BJ (cell line): ENCODE data around the gene GALNT12. TPM values are rescaled to one million over a fixed set of nuclear protein-coding genes. Genes with fewer than 3 reads are reported as not detected.
A peak's percentile ranks its signal among the peaks of the same experiment; 100 is the strongest.

Source experiments
- CTCF ChIA-PET: fragments of 350-600 bp; formaldehyde crosslinking; extraction: SDS; loops from one replicate; lab custom pipeline; 2021; ENCODE audit warnings: antibody characterized with exemption, inconsistent platforms; lab: Yijun Ruan, JAX
- POLR2A ChIA-PET: fragments of 300-600 bp; sonication (Branson Sonifier 250); formaldehyde crosslinking; extraction: SDS; loops from one replicate; lab custom pipeline; 2021; ENCODE audit warnings: antibody characterized with exemption; lab: Charles Lee
- DNase-seq: peaks from one replicate; pipeline ENCODE4 v3.0.0-alpha.2; 2011; ENCODE audit warnings: low read depth
- H3K27me3 ChIP-seq: 2 replicates; pipeline ENCODE4 v1.6.0; 2011; ENCODE audit warnings: low read length; ENCODE audit not compliant: control insufficient read depth, insufficient read depth
- H3K36me3 ChIP-seq: 2 replicates; pipeline ENCODE4 v1.5.1; 2011; ENCODE audit warnings: low read length; ENCODE audit not compliant: control insufficient read depth, insufficient read depth
- H3K4me3 ChIP-seq: 2 replicates; pipeline ENCODE4 v1.5.1; 2011; ENCODE audit warnings: low read depth, mild to moderate bottlenecking, control low read depth, low read length
- polyA plus RNA-seq: library from polyadenylated mRNA; depleted of rRNA; stranded (reverse); fragments of >200 nt; gene quantifications from 2 replicates; pipeline ENCODE4 v1.2.3, GENCODE V29; 2011
- TF ChIP-seq, protein P1 (sequence below): IDR thresholded peaks from 2 replicates; pipeline ENCODE4 v1.5.1; 2011; ENCODE audit warnings: low read depth, mild to moderate bottlenecking, control low read depth, inconsistent platforms, low read length, moderate library complexity; ENCODE audit not compliant: insufficient read depth

Gene GALNT12
- polyA plus RNA-seq, 1 experiment: 4.2 TPM

DNA sequence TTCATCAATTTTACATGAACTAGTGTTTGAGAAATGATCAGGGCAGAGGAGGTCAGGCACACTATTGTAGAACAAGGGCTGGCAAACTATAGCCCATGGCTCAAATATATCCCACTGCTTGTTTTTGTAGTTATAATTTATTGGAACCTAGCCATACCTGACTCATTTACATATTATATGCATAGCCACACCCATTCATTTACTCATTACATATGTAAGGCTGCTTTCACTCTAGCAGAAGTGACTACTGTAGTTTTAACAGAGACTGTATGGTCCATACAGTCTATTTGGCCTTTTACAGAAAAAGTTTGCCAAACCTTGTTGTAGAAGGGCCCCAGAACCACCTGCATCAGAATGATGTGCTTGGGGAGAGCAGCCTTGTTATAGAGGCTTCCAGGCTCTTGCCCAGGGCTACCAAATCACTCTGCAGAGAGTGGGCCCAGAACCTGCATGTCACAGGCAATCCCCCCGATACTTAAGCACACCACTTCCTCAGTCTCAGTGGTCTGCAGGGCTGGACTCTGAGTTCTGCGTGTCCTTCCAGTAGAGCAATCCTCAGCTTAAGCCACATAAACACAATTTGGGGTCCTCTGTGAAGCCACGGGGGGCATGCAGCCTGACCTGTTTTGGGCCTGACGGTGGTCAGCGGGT lies 17.9 kb upstream of the GALNT12 start:
- TF ChIP-seq, protein P1, sequence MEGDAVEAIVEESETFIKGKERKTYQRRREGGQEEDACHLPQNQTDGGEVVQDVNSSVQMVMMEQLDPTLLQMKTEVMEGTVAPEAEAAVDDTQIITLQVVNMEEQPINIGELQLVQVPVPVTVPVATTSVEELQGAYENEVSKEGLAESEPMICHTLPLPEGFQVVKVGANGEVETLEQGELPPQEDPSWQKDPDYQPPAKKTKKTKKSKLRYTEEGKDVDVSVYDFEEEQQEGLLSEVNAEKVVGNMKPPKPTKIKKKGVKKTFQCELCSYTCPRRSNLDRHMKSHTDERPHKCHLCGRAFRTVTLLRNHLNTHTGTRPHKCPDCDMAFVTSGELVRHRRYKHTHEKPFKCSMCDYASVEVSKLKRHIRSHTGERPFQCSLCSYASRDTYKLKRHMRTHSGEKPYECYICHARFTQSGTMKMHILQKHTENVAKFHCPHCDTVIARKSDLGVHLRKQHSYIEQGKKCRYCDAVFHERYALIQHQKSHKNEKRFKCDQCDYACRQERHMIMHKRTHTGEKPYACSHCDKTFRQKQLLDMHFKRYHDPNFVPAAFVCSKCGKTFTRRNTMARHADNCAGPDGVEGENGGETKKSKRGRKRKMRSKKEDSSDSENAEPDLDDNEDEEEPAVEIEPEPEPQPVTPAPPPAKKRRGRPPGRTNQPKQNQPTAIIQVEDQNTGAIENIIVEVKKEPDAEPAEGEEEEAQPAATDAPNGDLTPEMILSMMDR: no peak
- DNase-seq: no peak
- CTCF ChIA-PET: interaction anchor here (0.6 to 1.3 kb wide), 3 partner anchors 15 to 867 kb away, joined by 3 to 9 read pairs (median 3); partner anchors contain the start of gene TRMO
- POLR2A ChIA-PET: no interaction called here
- H3K36me3 ChIP-seq: peaks cover 2% of the 10 kb centered on the region; the same call in 1 of the 2 replicates
- H3K27me3 ChIP-seq: no peaks in the 10 kb centered on the region
- no peak overlapping the region for H3K4me3 ChIP-seq

- POLR2A ChIA-PET: no interaction called here
- CTCF ChIA-PET: interaction anchor here (0.6 to 1.3 kb wide), 4 partner anchors 15 to 867 kb away, joined by 3 to 9 read pairs (median 3); partner anchors contain the start of gene TRMO
- no peaks in the 10 kb centered on the region for H3K27me3 ChIP-seq
- H3K4me3 ChIP-seq: no peak overlapping the region
- no peak for DNase-seq
- TF ChIP-seq, protein P1: no peak
- peaks cover 2% of the 10 kb centered on the region; the same call in 1 of the 2 replicates for H3K36me3 ChIP-seq
Observed at GRCh38 chr9:98790134-98790841, 17.2 kb upstream of the GALNT12 start.

DNA sequence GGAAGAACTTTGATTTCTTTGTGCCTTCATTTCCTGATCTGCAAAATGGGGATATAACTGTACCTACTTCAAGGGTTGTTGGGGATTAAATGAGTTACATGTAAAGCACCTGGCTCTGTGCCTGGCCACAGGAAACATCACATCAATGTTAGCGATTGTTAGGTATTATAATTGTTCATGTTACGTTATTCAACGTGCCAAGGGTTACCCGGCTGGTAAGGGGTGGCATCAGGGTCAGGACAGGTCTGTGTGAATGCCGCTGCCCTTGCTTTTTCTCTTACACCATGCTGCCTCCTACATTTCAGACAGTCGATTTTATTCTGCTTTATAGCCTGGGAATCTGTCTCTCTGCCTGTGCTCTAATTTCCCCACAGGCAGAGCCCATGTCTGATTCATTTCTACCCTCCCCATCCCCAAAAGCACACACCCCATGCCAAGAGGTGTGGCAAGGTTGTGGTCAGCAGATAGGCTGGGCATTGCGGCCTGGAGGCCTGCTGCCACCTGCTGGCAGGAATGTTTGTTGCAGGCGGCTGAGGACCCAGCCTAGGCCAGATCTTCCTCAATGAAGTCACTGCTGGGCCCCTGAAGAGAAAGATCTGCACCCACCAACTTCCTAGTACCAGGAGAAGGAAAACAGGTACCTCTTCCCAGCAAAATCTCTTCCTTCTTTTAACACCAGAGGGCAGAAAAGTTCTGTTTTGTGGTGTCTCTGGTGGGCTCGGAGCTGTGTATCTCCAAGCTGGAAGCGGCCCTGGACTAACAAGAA lies 16.4 kb upstream of the GALNT12 start:
- TF ChIP-seq, protein P1: peak; percentile 96
- H3K27me3 ChIP-seq: no peaks in the 10 kb centered on the region
- ChIA-PET POLR2A (no interaction called here), CTCF (interaction anchor here (0.7 to 2.2 kb wide), 13 partner anchors 8 to 868 kb away, joined by 3 to 9 read pairs (median 5); partner anchors contain the start of genes GALNT12 and TRMO)
- DNase-seq: peak; percentile 88
- peaks cover 2% of the 10 kb centered on the region; the same call in 1 of the 2 replicates for H3K36me3 ChIP-seq
- H3K4me3 ChIP-seq: no peak overlapping the region

DNA sequence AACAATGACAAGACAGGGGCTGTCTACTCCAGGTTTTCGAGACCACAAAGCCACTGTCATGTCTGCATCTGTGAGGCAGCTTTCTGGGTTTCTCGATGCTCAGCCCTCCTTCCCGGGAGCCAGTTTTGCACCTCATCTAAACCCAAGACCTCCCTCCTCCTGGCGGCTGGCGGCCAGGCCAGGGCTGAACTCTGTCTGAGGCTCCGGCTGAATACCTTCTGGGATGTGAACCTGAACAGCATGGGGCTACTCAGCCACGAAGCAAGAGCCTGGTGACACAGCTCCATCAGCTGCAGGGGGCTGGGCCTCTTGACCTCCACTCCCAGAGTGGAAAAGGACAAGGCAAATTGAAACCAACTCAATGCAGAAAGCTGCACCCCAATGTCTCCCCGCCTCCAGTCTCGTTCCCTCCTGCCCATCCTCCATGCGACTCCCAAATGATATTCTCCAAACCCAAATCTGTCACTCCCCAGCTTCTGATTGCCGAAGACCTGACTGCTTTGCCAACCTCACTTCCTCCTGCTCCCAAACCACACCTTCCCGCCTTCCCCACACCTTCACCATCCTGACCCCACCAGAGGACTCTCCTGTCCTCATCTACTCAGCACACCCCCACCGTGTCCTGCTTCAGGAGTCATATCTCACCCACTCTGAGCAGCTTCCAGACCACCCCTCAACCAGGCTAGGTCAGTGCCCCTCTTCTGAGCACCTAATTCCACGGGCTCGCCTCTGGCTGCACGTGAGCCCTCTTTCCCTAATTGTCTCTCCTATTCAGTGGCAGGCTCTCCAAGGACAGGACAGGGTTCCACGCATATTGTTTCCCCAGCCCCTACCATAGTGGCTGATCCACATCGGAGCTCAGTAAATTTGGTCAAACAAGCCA lies 15.6 kb upstream of the GALNT12 start:
- TF ChIP-seq, protein P1: no peak
- Histone ChIP-seq H3K27me3 (no peaks in the 10 kb centered on the region), H3K36me3 (peaks cover 2% of the 10 kb centered on the region; the same call in 1 of the 2 replicates), H3K4me3 (no peak overlapping the region)
- CTCF ChIA-PET: interaction anchor here (0.7 to 2.2 kb wide), 10 partner anchors 9 to 476 kb away, joined by 3 to 7 read pairs (median 5); partner anchors contain the start of gene GALNT12
- DNase-seq: no peak
- POLR2A ChIA-PET: no interaction called here
